ENCODE measurements around the gene PSMB11.

PSMB11 gene

GRCh38 chr14:23023795-23024152 lies 18.2 kb upstream of the PSMB11 start:
- Histone ChIP-seq H3K36me3 (ENCODE audit: control insufficient read depth, insufficient read depth, low read length) (peaks cover 4% of the 10 kb centered on the region), H3K4me2 (ENCODE audit: low read length) (no peak overlapping the region), H3K27ac (ENCODE audit: low read depth, low read length) (peak overlapping the region; percentile 62), H2BK15ac (replicated peaks; ENCODE audit: low read depth) (no peak overlapping the region), H3K27me3 (ENCODE audit: insufficient read depth, low read length, poor library complexity) (no peaks in the 10 kb centered on the region), H2BK5ac (ENCODE audit: low read length) (peak overlapping the region; percentile 8), H3K18ac (ENCODE audit: low read length) (no peak overlapping the region), H3K79me1 (ENCODE audit: low read length) (peaks cover 5% of the 10 kb centered on the region), H3K56ac (ENCODE audit: low read length) (peak overlapping the region; percentile 56), H3K79me2 (ENCODE audit: control insufficient read depth, insufficient read depth, low read length) (peaks cover 5% of the 10 kb centered on the region), H4K5ac (ENCODE audit: low read length) (peak overlapping the region; percentile 59), H3K23ac (ENCODE audit: low read length) (no peak overlapping the region), H3K4me1 (ENCODE audit: control insufficient read depth, low read depth, low read length) (peaks cover 32% of the 10 kb centered on the region), H4K8ac (ENCODE audit: low read depth, low read length) (no peak overlapping the region), H3K4ac (ENCODE audit: low read depth, low read length) (no peak overlapping the region), H2AK5ac (ENCODE audit: low read length) (peak overlapping the region; percentile 90), H3K9ac (ENCODE audit: low read length) (no peak overlapping the region), H2BK120ac (ENCODE audit: low read depth, low read length) (no peak overlapping the region), H3K4me3 (ENCODE audit: low read length) (no peak overlapping the region)
- WGBS (ENCODE audit: extremely low coverage, insufficient coverage, low lambda C conversion rate) = no CpG with 5 or more reads among the region's 2 CpGs
- DNase-seq = no peak

- Histone ChIP-seq H3K4ac (ENCODE audit: low read depth, low read length) (no peak overlapping the region), H4K8ac (ENCODE audit: low read depth, low read length) (no peak overlapping the region), H3K56ac (ENCODE audit: low read length) (peak overlapping the region; percentile 38), H3K4me2 (ENCODE audit: low read length) (no peak overlapping the region), H3K9ac (ENCODE audit: low read length) (no peak overlapping the region), H3K27me3 (ENCODE audit: insufficient read depth, low read length, poor library complexity) (no peaks in the 10 kb centered on the region), H2AK5ac (ENCODE audit: low read length) (no peak overlapping the region), H3K23ac (ENCODE audit: low read length) (no peak overlapping the region), H3K4me1 (ENCODE audit: control insufficient read depth, low read depth, low read length) (peaks cover 32% of the 10 kb centered on the region), H3K79me2 (ENCODE audit: control insufficient read depth, insufficient read depth, low read length) (peaks cover 9% of the 10 kb centered on the region), H2BK5ac (ENCODE audit: low read length) (no peak overlapping the region), H3K18ac (ENCODE audit: low read length) (no peak overlapping the region), H3K79me1 (ENCODE audit: low read length) (peaks cover 5% of the 10 kb centered on the region), H3K4me3 (ENCODE audit: low read length) (no peak overlapping the region), H2BK15ac (replicated peaks; ENCODE audit: low read depth) (no peak overlapping the region), H2BK120ac (ENCODE audit: low read depth, low read length) (no peak overlapping the region), H3K36me3 (ENCODE audit: control insufficient read depth, insufficient read depth, low read length) (peaks cover 7% of the 10 kb centered on the region), H4K5ac (ENCODE audit: low read length) (no peak overlapping the region), H3K27ac (ENCODE audit: low read depth, low read length) (peak overlapping the region; percentile 10)
- DNase-seq = no peak
- WGBS (ENCODE audit: extremely low coverage, insufficient coverage, low lambda C conversion rate) = no CpG with 5 or more reads among the region's 7 CpGs
Measured at GRCh38 chr14:23024612-23025075, 17.4 kb upstream of the PSMB11 start.

- Histone ChIP-seq H4K5ac (ENCODE audit: low read length) (no peak overlapping the region), H2AK5ac (ENCODE audit: low read length) (no peak overlapping the region), H3K9ac (ENCODE audit: low read length) (no peak overlapping the region), H3K23ac (ENCODE audit: low read length) (no peak overlapping the region), H2BK5ac (ENCODE audit: low read length) (no peak overlapping the region), H2BK120ac (ENCODE audit: low read depth, low read length) (no peak overlapping the region), H3K79me2 (ENCODE audit: control insufficient read depth, insufficient read depth, low read length) (peaks cover 9% of the 10 kb centered on the region), H3K27me3 (ENCODE audit: insufficient read depth, low read length, poor library complexity) (no peaks in the 10 kb centered on the region), H3K79me1 (ENCODE audit: low read length) (peaks cover 5% of the 10 kb centered on the region), H3K4me3 (ENCODE audit: low read length) (no peak overlapping the region), H3K56ac (ENCODE audit: low read length) (peak overlapping the region; percentile 34), H2BK15ac (replicated peaks; ENCODE audit: low read depth) (no peak overlapping the region), H3K4me1 (ENCODE audit: control insufficient read depth, low read depth, low read length) (peaks cover 32% of the 10 kb centered on the region), H3K4me2 (ENCODE audit: low read length) (no peak overlapping the region), H4K8ac (ENCODE audit: low read depth, low read length) (no peak overlapping the region), H3K36me3 (ENCODE audit: control insufficient read depth, insufficient read depth, low read length) (peaks cover 7% of the 10 kb centered on the region), H3K18ac (ENCODE audit: low read length) (no peak overlapping the region), H3K4ac (ENCODE audit: low read depth, low read length) (no peak overlapping the region), H3K27ac (ENCODE audit: low read depth, low read length) (peak overlapping the region; percentile 10)
- no CpG with 5 or more reads among the region's 4 CpGs for WGBS (ENCODE audit: extremely low coverage, insufficient coverage, low lambda C conversion rate)
- DNase-seq = peak; percentile 59
Measured at GRCh38 chr14:23025151-23025814, 16.7 kb upstream of the PSMB11 start.

GRCh38 chr14:23028799-23029198 lies 13.2 kb upstream of the PSMB11 start:
- Histone ChIP-seq H3K79me2 (ENCODE audit: control insufficient read depth, insufficient read depth, low read length) (peaks cover 20% of the 10 kb centered on the region), H3K36me3 (ENCODE audit: control insufficient read depth, insufficient read depth, low read length) (peaks cover 12% of the 10 kb centered on the region)
- no CpG with 5 or more reads among the region's 2 CpGs for WGBS (ENCODE audit: extremely low coverage, insufficient coverage, low lambda C conversion rate)

GRCh38 chr14:23030936-23031335 lies 11.1 kb upstream of the PSMB11 start:
- H3K18ac ChIP-seq (ENCODE audit: low read length) = no peak overlapping the region
- WGBS (ENCODE audit: extremely low coverage, insufficient coverage, low lambda C conversion rate) = no CpG with 5 or more reads among the region's 4 CpGs
- no peak overlapping the region for H4K8ac ChIP-seq (ENCODE audit: low read depth, low read length)
- peaks cover 28% of the 10 kb centered on the region for H3K79me2 ChIP-seq (ENCODE audit: control insufficient read depth, insufficient read depth, low read length)
- no peak overlapping the region for H3K4me2 ChIP-seq (ENCODE audit: low read length)
- no peak overlapping the region for H4K5ac ChIP-seq (ENCODE audit: low read length)
- H2BK120ac ChIP-seq (ENCODE audit: low read depth, low read length) = no peak overlapping the region
- no peak overlapping the region for H2BK5ac ChIP-seq (ENCODE audit: low read length)
- H3K4me3 ChIP-seq (ENCODE audit: low read length) = no peak overlapping the region
- DNase-seq = no peak
- no peak overlapping the region for H3K9ac ChIP-seq (ENCODE audit: low read length)
- H3K36me3 ChIP-seq (ENCODE audit: control insufficient read depth, insufficient read depth, low read length) = peaks cover 11% of the 10 kb centered on the region
- H3K27me3 ChIP-seq (ENCODE audit: insufficient read depth, low read length, poor library complexity) = no peaks in the 10 kb centered on the region
- H3K27ac ChIP-seq (ENCODE audit: low read depth, low read length) = no peak overlapping the region
- peaks cover 14% of the 10 kb centered on the region for H3K79me1 ChIP-seq (ENCODE audit: low read length)
- H3K4ac ChIP-seq (ENCODE audit: low read depth, low read length) = no peak overlapping the region
- no peak overlapping the region for H2AK5ac ChIP-seq (ENCODE audit: low read length)
- H3K56ac ChIP-seq (ENCODE audit: low read length) = no peak overlapping the region
- H2BK15ac ChIP-seq (replicated peaks; ENCODE audit: low read depth) = no peak overlapping the region
- H3K4me1 ChIP-seq (ENCODE audit: control insufficient read depth, low read depth, low read length) = peaks cover 4% of the 10 kb centered on the region
- H3K23ac ChIP-seq (ENCODE audit: low read length) = no peak overlapping the region

More at GRCh38 chr14:23028799-23029198, 13.2 kb upstream of the PSMB11 start:
- H2BK5ac ChIP-seq (ENCODE audit: low read length) = no peak overlapping the region
- peaks cover 15% of the 10 kb centered on the region for H3K4me1 ChIP-seq (ENCODE audit: control insufficient read depth, low read depth, low read length)
- H4K8ac ChIP-seq (ENCODE audit: low read depth, low read length) = no peak overlapping the region
- H4K5ac ChIP-seq (ENCODE audit: low read length) = no peak overlapping the region
- no peaks in the 10 kb centered on the region for H3K27me3 ChIP-seq (ENCODE audit: insufficient read depth, low read length, poor library complexity)
- no peak overlapping the region for H3K4me3 ChIP-seq (ENCODE audit: low read length)
- peaks cover 15% of the 10 kb centered on the region for H3K79me1 ChIP-seq (ENCODE audit: low read length)
- no peak for DNase-seq
- H2AK5ac ChIP-seq (ENCODE audit: low read length) = no peak overlapping the region
- no peak overlapping the region for H2BK120ac ChIP-seq (ENCODE audit: low read depth, low read length)
- H3K18ac ChIP-seq (ENCODE audit: low read length) = no peak overlapping the region
- H3K56ac ChIP-seq (ENCODE audit: low read length) = no peak overlapping the region
- H3K23ac ChIP-seq (ENCODE audit: low read length) = no peak overlapping the region
- H3K9ac ChIP-seq (ENCODE audit: low read length) = no peak overlapping the region
- no peak overlapping the region for H2BK15ac ChIP-seq (replicated peaks; ENCODE audit: low read depth)
- no peak overlapping the region for H3K4me2 ChIP-seq (ENCODE audit: low read length)
- H3K4ac ChIP-seq (ENCODE audit: low read depth, low read length) = no peak overlapping the region
- H3K27ac ChIP-seq (ENCODE audit: low read depth, low read length) = no peak overlapping the region
